C1 segment of cervical spinal cord (tissue), 14 donors: Measurements from ENCODE around the gene R3HCC1L.
"Not testable (repeated sequence)": the region's sequence is repeated elsewhere in the genome, so short reads cannot be mapped to it uniquely, and the experiment has no call there.

Experiments
- DNase-seq, 14 donors: peaks; one replicate each; lab custom pipeline; 2025; lab: John Stamatoyannopoulos, UW

Gene R3HCC1L

DNA sequence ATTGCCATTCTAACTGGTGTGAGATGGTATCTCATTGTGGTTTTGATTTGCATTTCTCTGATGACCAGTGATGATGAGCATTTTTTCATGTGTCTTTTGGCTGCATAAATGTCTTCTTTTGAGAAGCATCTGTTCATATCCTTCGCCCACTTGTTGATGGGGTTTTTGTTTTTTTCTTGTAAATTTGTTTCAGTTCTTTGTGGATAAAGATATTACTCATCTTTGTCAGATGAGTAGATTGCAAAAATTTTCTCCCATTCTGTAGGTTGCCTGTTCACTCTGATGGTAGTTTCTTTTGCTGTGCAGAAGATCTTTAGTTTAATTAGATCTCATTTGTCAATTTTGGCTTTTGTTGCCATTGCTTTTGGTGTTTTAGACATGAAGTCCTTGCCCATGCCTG is 93.8 kb downstream of the R3HCC1L start:
- DNase-seq: not testable (repeated sequence)

GRCh38 chr10:98231417-98231816 is 97.0 kb downstream of the R3HCC1L start:
- DNase-seq: no peak

DNA sequence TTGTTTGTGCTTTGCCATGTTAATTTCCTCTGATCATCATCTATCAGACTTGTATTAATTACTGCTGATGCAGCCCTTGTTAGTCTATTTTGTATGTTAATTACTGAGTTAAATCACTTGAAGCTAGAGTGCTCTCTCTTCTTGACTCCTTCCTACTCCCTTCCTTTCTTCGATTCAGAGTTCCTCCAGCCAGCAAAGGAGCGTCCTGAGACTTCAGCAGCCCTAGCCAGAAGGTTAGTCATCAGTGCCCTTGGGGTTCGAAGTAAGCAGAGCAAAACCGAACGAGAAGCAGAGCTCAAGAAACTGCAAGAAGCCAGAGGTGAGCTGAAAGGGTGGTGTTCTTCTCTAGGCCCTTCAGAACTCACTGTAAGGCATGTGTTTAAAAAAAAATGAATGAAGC is 101.4 kb downstream of the R3HCC1L start:
- DNase-seq: no peak

DNA sequence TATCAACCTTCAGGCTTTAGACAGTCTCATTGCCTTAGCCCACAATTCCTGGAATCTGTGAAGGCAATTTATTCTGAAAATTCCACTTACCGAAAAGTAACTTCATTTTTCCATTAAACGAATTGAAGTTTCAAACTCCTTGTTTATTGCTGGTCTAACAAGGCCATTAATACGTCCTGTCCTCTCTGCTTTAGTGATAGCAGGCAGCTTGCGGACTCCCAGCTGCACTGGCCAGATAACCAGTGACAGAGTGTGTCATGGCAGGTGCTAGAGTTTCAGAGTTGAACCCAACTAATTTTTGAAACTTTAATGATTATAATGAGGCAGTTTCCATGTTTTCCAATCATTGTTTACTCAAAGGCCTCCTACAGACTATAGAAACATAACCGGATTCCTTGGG is 102.4 kb downstream of the R3HCC1L start:
- DNase-seq: no peak

DNA sequence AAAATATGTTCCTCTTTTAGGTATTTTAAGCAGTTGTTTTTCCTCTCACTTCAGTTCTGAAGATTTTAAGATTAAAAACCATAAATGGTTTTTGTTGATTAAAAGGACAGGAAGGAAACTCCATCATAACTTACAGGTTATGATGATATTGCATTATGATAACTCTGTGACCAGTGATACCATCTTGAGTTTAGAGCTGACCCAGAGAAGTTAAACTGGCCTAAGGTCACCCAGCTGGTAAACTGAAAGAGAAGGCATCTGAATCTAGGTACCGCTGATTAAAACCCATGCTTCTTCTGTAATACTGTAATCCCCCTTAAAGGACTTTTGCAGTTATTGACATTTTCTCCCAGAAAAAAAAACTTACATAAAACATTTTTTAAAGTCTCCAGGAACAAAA is 103.9 kb downstream of the R3HCC1L start:
- no peak for DNase-seq

DNA sequence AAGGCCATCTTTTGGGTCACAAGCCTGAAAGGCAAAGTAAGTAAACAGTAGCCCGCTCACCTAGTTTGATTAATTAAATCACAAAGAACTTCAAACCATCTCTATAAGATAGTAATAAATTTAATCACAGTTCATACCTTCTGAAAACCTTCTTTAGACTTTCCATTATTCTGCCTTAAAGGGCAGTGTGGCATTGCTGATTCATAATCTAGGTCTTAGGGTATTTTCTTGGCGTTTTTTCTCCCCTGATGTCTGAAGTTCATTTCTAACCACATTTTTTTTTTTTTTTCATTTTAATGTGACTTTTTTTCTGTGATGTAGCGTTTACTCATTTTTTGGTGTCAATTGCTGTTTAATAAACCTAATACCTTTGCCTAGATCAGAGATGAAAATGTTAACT is 106.1 kb downstream of the R3HCC1L start:
- DNase-seq: no peak

- DNase-seq: peak in 1 of 14 donors; percentile 9
Observed at GRCh38 chr10:98242823-98243222, 108.4 kb downstream of the R3HCC1L start.

- DNase-seq: no peak
Observed at GRCh38 chr10:98244141-98244540, 109.7 kb downstream of the R3HCC1L start.

DNA sequence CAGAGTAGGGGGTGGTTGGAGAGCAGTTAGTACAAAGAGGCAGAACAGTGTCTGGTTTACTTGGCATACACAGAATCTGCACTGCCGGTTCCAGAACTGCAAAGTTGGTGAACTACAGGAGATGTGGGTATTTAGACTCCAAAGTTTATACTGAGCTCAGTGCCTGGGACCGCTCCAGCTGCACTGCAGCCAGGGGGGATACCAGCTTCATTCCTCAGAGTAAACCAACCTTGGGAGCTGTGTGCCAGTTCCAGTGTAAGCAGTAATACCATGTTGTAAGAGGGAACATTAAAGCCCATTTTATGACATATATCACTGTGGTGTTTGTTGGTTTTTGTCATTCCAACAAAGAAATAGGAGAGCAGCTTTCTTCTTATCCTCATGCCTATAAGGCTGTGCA is 110.1 kb downstream of the R3HCC1L start:
- DNase-seq: no peak

DNA sequence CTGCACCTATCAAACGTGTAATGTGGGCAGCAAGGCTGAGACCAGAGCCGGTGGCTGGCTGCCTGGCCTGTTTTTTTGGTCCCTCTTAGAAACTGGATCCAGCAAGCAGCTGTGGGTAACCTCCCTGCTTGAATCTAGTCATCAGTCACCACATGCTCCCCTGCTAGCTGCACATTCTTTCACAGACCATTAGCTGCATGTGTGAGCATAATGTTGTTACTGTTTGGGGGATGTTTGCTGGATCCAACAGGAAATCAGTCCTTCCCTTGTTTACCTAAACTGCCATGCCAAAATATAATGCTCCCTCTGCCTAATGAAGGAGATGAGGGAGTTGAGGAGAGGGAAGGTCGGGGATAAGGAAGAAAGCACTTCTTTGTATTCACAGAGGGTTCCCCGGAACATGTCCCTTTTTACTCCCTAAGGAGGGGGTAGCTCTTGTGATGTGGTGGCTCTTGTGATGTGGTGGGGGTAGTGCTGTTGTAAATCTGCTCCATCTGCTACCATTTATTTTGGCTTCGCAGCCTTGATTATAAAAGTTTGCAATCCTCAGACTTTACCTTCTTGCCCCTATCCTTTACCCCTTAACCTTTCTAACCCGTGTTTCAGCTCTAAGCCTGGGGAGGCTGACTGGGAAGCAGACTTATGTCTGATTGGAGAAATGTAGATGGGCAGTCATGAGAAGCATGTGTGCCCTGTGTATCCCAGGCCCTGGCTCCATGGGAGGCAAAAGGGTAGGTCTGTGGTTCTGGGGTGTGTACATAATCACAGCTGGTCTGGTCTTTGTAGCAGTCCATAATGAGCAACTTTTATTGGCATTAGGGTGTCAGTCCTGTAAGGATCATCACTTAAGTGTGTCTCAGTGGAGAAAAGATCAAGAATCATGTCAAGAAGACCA is 112.7 kb downstream of the R3HCC1L start:
- no peak for DNase-seq

- DNase-seq: no peak
Observed at GRCh38 chr10:98248018-98248417, 113.6 kb downstream of the R3HCC1L start.

DNA sequence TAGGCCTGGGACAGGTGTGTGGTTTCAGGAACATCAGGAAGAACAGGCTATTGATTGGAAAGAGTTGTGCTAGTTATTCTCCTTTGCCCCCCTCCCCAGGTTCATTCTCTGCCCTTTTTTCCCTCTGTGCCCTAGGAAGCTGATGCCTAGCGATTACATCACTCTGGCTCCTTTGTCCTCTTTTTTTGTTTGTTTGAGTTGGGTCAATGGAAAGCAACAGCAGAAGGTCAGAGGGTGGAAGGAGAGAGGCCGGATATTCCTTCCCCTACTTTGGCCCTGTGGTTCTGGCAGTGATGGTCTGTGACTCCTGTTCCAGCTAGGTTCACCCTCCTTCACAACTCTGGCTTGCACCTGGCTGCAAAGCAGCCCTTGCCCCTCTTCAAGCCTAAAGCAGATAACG is 114.7 kb downstream of the R3HCC1L start:
- no peak for DNase-seq

DNA sequence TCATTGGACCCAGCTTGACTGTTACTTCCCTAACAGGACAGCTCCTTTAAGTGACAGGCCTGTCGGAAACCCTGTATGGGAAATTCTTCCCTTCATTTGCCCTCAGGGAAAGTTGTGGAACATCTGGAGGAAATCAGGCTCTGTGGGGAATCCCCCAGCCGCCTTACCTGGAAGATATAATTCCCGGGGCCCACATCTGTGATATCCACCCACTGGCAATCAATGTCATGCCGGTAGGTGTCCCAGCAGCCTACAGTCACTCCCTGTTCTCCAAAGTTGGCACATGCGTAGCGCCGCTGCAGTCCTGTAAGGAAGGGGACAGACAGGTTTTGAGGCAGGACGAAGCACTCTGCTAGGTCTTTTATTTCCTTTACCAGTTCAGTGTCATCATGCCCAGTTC is 116.9 kb downstream of the R3HCC1L start:
- no peak for DNase-seq

- DNase-seq: no peak
Observed at GRCh38 chr10:98252464-98252863, 118.0 kb downstream of the R3HCC1L start.

- peak in 1 of 14 donors; percentile 25 for DNase-seq
Observed at GRCh38 chr10:98253499-98253898, 119.0 kb downstream of the R3HCC1L start.

DNA sequence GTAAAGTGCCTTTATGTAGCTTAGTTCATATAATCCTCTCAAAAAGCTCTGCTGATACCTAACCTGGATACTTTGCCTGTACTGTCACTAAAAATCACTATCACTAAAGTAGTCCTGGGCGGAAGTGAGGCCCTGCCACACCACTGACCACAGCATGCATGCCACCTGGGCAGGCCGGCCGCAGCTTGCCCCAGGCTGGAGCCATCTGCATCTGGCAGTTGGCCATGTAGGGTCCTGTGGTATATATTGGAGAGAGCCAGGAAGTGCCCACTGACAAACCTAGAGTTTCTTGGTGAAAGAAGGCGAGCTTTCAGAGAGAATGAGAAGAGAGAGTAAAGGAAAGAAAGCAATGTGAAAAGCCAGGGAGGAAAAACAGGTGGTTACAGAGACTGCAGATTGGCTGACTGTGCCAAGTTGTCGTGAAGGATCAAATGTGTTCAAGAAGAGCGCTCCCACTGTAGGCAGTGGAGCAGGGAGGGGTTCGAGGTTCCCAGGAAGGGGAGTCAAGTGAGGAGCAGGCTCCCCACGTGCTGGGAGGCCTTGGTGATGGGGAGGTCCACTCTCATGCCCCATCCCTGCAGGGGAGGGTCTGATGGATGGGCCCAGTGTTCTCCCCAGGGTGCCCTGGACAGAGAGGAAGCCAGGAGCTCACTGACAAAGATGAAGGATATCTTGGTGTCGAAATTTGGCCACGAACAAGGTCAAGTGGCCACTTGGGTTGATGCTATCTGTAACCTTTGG is 119.9 kb downstream of the R3HCC1L start:
- DNase-seq: peak in 1 of 14 donors; percentile 53

GRCh38 chr10:98255146-98255877 is 120.9 kb downstream of the R3HCC1L start:
- DNase-seq: no peak

DNA sequence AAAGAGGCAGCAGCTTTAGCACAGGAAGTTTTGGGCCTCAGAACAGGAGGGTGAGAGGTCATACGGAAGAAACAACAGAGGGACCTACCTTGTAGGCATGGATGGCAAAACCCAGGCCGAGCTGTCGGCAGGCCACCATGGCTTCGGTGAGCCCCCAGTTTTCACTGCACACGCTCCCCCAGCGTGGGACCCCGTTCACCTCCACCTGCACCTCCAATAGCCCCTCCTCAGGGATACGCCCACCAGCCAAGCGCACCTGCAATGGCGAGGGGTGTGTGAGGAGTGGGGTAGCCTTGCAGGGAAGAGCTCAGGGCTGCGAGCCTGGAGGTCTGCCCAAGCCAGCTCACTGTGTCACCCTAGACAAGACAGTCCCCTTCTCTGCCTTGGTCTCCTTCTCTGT is 122.2 kb downstream of the R3HCC1L start:
- DNase-seq: no peak

DNA sequence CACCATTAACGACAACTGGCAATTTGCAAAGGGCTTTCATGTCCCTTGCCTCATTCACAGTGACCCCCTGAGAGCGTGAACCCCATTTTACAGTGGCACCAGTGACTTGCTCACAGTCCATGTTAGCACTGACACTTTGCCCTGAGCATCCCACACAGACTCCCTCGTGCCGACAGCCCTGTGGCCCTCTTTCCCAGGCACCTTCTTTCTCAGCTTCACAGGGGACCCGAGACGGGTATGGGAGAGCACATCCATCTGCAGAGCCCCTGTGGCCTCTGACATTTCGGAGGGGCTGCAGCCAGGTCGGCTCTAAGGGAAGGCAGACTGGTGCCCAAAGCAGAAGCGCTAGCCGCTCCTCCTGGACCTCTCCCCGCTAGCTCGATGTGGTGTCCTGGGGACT is 122.7 kb downstream of the R3HCC1L start:
- no peak for DNase-seq

GRCh38 chr10:98257961-98258360 is 123.5 kb downstream of the R3HCC1L start:
- DNase-seq: no peak

DNA sequence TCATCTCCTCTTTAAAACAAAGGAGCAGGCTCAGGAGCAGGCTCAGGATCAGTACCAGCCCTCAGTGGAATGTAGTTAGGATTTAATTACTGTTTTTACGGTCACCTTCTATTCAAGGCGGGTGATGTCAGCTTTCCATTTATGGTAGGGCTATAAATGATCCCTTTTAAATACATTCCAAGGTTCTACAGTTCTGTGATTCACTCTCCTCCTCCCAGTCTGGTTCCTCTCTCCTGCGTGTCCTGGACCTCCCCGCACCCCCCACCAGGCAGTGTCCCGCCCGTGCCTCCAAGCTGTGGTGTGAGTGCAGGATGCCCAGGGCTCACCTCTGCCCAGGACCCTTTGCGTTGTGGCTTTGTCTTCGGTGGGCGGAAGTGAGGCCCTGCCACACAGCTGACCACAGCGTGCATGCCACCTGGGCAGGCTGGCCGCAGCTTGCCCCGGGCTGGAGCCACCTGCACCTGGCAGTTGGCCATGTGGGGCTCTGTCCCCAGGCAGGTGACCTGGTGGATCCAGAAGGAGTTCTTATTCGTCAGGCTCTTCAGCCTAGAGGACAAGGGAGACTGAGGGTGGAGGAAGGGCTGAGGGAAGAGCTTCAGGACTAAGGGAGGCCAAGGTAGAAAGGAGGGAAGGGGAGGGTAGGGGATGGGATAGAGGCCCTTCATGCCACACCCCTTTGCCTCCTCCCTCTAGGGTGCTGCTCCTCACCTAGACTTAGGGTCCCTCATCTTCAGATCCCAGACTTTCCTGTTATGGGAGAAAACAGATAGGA is 124.4 kb downstream of the R3HCC1L start:
- DNase-seq: no peak
